PFSK-1 (cell line): ENCODE data around the gene GAB1.

ENCODE experiments used
- FOXP2 ChIP-seq: optimal IDR thresholded peaks from 2 replicates; pipeline ENCODE3; 2011; ENCODE audit warnings: borderline replicate concordance, control low read depth, inconsistent platforms; ENCODE audit not compliant: insufficient read depth; ENCODE audit errors: extremely low read length, extremely low read depth
- POLR2AphosphoS5 ChIP-seq: IDR thresholded peaks from 2 replicates; pipeline ENCODE4 v1.6.1; 2012; ENCODE audit warnings: low read depth, mild to moderate bottlenecking, control low read depth, low read length, moderate library complexity
- REST ChIP-seq, 2 experiments: IDR thresholded peaks; 2 replicates each; pipeline versions ENCODE4 v1.6.1 to v1.8.0; 2011 to 2012; ENCODE audit warnings: low read depth in 2 of 2, low read length in 2 of 2, control low read depth in 1 of 2, inconsistent platforms in 1 of 2, mild to moderate bottlenecking in 1 of 2, moderate library complexity in 1 of 2; ENCODE audit not compliant: insufficient read depth in 1 of 2
- SIN3A ChIP-seq: IDR thresholded peaks from 2 replicates; pipeline ENCODE4 v1.6.1; 2012; ENCODE audit warnings: mild to moderate bottlenecking, low read length, moderate library complexity, borderline replicate concordance; ENCODE audit not compliant: insufficient read depth
- TAF1 ChIP-seq: IDR thresholded peaks from 2 replicates; pipeline ENCODE4 v1.6.1; 2012; ENCODE audit warnings: low read length, control low read depth, borderline replicate concordance; ENCODE audit not compliant: insufficient read depth

Gene GAB1

GRCh38 chr4:143346206-143346605 lies 9.5 kb downstream of the GAB1 start:
- no peak for TF ChIP-seq REST (IDR thresholded peaks at IDR 0.05; ENCODE audit: insufficient read depth in 1 of 2, low read depth in 2 of 2, low read length in 2 of 2)
- TF ChIP-seq POLR2AphosphoS5: no peak
- no peak for TF ChIP-seq TAF1
- no peak for TF ChIP-seq FOXP2
- no peak for TF ChIP-seq SIN3A

GRCh38 chr4:143347484-143348111 lies 10.9 kb downstream of the GAB1 start:
- TF ChIP-seq POLR2AphosphoS5 (no peak), TAF1 (no peak), SIN3A (no peak), REST (IDR thresholded peaks at IDR 0.05; ENCODE audit: insufficient read depth in 1 of 2, low read depth in 2 of 2, low read length in 2 of 2) (no peak), FOXP2 (no peak)

- TF ChIP-seq SIN3A (no peak), REST (IDR thresholded peaks at IDR 0.05; ENCODE audit: insufficient read depth in 1 of 2, low read depth in 2 of 2, low read length in 2 of 2) (no peak)
Observed at GRCh38 chr4:143348233-143349077, 11.8 kb downstream of the GAB1 start.

GRCh38 chr4:143351149-143351691 lies 14.5 kb downstream of the GAB1 start:
- TF ChIP-seq POLR2AphosphoS5 (no peak), TAF1 (no peak), FOXP2 (no peak), REST (IDR thresholded peaks at IDR 0.05; ENCODE audit: insufficient read depth in 1 of 2, low read depth in 2 of 2, low read length in 2 of 2) (no peak), SIN3A (no peak)
